GM18519 (cell line): ENCODE measurements around the gene SUPT3H.
"Not testable (repeated sequence)": the region's sequence is repeated elsewhere in the genome, so short reads cannot be mapped to it uniquely, and the experiment has no call there.

Source experiments
- ATAC-seq: cut with Tn5 transposase; IDR thresholded peaks from one replicate; pipeline ENCODE4 v1.9.1; 2021; ENCODE audit warnings: mild to moderate bottlenecking, moderate library complexity; ENCODE audit not compliant: unreplicated experiment, low FRiP score

SUPT3H gene

GRCh38 chr6:45187836-45188235, 189.9 kb downstream of the SUPT3H start:
- ATAC-seq = no peak

GRCh38 chr6:45185403-45186251, 192.1 kb downstream of the SUPT3H start:
- ATAC-seq = no peak

GRCh38 chr6:45184937-45185336, 192.8 kb downstream of the SUPT3H start:
- ATAC-seq = no peak

- ATAC-seq = no peak
Measured at GRCh38 chr6:45184040-45184439, 193.7 kb downstream of the SUPT3H start.

GRCh38 chr6:45176373-45176772, 201.4 kb downstream of the SUPT3H start:
- not testable (repeated sequence) for ATAC-seq

DNA sequence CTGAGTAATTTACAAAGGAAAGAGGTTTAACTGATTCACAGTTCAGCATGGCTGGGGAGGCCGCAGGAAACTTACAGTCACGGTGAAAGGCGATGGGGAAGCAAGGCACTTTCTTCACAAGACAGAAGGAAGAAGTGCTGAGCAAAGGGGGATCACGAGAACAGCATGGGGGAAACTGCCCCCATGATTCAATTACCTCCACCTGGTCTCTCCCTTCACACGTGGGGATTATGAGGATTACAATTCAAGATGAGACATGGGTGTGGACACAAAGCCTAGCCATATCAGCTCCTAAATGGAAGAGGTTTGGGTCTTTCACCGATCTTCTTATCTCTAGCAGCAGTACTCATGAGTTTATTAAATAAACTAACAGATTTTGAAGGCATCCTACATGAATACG, 202.5 kb downstream of the SUPT3H start:
- no peak for ATAC-seq

DNA sequence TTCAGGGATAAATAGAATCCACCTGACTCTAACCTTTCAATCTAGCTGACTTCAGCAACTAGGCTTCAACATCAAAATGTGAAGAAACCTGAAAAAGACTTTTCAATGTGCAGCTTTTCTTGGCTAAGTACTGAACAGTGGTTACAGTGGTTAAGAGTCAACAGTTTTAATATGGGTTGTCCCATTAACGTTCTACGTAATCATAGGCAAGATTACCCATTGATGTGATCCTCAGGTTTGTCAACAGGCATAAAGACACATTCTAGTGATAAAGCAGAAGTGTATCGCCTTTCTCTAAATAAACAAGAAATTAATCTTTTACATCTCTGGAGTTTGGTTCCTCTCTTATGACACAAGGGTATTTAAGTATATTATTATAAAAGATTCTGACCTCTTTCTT, 203.7 kb downstream of the SUPT3H start:
- no peak for ATAC-seq

- ATAC-seq = no peak
Measured at GRCh38 chr6:45171380-45171779, 206.4 kb downstream of the SUPT3H start.

- no peak for ATAC-seq
Measured at GRCh38 chr6:45170309-45170708, 207.4 kb downstream of the SUPT3H start.

DNA sequence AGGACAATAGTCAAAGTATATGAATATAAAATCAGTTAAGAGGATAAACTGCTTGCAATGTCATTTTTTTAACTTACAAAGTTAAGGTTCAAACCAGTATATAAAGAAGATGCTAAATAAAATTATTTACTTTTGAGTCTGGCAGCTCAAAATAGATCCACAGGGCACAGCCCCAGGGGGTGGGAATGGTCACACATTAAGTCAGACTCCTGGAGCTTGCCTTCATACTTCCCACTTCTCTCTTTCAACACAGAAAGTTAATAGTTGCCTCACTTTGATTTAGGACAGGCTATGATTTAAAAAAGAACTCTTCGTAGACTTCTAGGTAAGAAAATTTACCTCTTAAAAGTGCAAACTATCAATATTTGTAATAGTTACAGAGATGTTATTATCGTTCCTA, 207.9 kb downstream of the SUPT3H start:
- ATAC-seq = no peak

DNA sequence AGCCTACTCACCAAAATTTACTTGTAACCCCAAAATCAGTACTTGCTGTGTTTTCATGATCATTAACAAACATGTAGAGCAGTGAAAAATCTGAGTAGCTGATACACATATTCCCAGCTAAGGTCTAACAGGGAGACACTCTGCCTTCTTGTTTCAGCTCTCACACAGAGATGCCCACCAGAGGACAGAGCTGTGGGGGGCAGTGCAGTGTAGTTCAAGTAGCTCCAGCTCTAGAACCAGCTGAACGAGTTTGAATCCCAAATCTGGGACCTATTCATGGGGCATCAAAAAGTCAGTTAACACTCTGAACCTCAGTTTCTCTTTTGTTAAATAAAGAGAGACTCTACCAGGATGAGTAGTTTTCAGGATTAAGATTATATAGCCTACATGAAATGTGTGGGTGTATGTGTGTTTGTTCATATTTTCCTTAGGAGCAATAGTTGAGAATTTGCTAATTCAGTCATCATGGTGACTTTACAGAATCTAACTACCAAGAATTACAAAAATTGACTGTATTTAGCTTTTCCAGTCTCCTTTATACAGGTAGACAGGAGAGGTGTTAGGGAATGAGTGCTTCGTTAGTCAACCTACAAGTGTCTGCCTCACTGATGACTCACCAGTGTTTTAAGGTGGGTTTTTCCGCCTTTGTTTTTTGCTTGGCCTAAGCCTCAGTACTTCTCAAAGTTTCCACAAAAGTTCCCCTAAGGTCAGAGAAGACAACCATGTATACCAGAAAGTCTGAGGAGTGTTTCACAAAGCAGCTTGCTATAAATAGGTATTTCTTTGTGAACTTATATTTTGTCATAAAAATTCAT, 213.6 kb downstream of the SUPT3H start:
- no peak for ATAC-seq

DNA sequence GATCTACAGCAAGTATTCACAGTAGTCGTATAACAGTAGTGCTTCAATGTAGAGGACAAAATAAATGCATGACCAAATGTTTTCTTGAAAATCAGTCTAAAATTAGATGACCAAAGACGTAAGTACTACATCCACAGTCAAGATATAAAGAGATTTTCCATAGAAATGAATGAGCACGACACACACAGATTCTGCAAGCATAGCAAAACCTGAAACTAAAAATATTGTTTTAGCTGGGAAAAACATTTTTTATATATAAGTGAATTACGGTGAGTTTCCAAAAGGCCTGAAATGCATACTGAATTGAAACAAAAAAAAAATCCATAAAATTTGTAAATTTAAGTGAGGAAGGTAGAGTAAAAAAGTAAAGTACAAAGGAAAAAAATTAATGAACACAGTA, 217.4 kb downstream of the SUPT3H start:
- ATAC-seq = no peak

DNA sequence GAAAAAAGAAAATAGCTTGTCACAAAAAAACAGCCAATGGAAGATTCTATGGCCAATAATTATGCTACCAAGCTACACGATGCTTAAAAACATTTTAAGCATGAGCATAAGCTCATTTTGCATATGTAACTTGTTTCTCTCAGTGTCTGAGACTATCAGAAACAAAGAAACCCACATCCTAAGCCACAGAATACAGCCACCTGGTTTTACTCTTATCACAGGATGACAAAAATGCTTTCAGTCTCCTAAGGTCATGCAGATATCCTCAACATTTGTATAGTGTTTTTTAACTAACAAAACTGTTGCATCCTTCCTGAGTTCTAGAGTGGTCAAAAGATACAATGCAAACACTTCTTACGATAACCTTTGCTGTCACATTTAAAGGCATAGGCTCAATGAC, 221.7 kb downstream of the SUPT3H start:
- peak; percentile 97 for ATAC-seq

- no peak for ATAC-seq
Measured at GRCh38 chr6:45155341-45155894, 222.3 kb downstream of the SUPT3H start.

- ATAC-seq = no peak
Measured at GRCh38 chr6:45154679-45155078, 223.1 kb downstream of the SUPT3H start.

DNA sequence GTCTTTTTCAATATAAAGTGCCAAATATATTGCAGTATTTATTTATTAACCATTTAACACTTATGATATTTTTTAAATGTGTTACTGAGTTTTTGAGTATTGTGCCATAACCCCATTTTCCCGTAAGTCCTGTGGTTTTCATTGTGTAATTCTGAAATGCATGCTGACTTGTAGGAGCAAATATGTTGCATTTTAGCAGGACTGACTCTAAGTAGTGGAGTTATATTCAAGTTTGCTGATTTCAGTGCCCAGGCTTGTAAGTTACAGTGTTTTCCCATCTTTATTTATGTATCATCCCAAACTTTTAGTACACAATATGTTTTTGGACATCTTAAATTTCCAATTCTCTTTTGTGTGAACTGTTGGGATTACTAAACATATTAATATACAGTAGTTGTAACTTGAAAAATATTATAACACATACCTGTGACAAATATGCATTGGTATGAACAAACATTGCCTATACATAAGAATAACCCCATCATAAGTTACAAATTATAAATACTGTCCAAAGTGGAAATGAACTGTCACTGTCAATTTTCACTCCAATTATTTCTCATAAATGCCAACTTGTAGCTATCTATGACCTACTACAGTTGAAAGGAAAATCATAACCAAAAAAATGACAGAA, 228.9 kb downstream of the SUPT3H start:
- no peak for ATAC-seq

- no peak for ATAC-seq
Measured at GRCh38 chr6:45148278-45148677, 229.5 kb downstream of the SUPT3H start.

DNA sequence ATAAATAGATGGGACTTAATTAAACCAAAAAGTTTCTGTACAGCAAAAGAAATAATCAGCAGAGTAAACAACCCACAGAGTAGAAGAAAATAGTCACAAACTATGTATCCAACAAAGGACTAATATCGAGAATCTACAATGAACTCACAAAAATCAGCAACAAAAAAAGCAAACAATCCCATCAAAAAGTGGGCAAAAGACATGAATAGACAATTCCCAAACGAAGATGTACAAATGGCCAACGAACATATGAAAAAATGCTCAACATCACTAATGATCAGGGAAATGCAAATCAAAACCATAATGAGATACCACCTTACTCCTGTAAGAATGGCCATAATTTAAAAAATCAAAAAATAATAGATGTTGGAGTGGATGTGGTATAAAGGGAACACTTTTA, 232.1 kb downstream of the SUPT3H start:
- not testable (repeated sequence) for ATAC-seq

DNA sequence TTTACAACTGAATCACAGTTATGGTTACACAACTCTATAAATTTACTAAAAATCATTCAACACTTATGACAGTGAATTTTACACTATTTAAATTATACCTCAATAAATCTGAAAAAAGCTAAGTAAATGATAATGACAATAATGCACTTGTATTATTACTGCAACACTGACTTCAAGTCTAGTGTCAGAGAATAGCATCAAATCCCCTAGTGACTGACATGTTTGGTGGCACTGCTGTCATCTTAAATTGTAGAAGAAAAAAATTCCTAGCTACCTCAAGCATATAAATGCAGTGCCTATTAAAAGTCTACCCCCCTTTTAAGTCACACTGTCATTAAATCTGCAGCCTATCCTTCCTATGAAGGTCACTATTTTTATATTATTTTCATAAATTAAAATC, 239.0 kb downstream of the SUPT3H start:
- ATAC-seq = no peak

- ATAC-seq = no peak
Measured at GRCh38 chr6:45136495-45136894, 241.2 kb downstream of the SUPT3H start.
